ENCODE measurements around the gene EVL.

The EVL gene

GRCh38 chr14:100065111-100065871 lies at the start of gene EVL:
TSS of gene EVL (plus strand) at chr14:100065422. CDS start at chr14:100065501, 79 bp downstream.
- Histone ChIP-seq H3K4me2 (ENCODE audit: low read depth, low read length, poor library complexity, severe bottlenecking) (peak within 1 kb of the TSS; percentile 92), H3K9me2 (replicated peaks; ENCODE audit: low read depth, low read length) (no peaks in the 10 kb centered on the region), H3K9me3 (ENCODE audit: insufficient read depth, low read depth, low read length) (no peaks in the 10 kb centered on the region), H3K79me2 (ENCODE audit: insufficient read depth, low read length) (peaks cover 71% of the 10 kb centered on the region), H3K4me3 (ENCODE audit: low read length, poor library complexity, severe bottlenecking) (peak within 1 kb of the TSS; percentile 77), H3K36me3 (ENCODE audit: insufficient read depth, low read length) (no peaks in the 10 kb centered on the region), H3K4me1 (ENCODE audit: insufficient read depth, low read length, poor library complexity, severe bottlenecking) (peaks cover 81% of the 10 kb centered on the region), H3K27me3 (ENCODE audit: insufficient read depth, low read length, poor library complexity, severe bottlenecking) (no peaks in the 10 kb centered on the region), H4K20me1 (ENCODE audit: insufficient read depth, low read length, poor library complexity, severe bottlenecking) (no peaks in the 10 kb centered on the region), H2AFZ (ENCODE audit: low read length) (no peak within 1 kb of the TSS), H3F3A (ENCODE audit: low read depth) (peaks cover 38% of the 10 kb centered on the region), H3K9ac (ENCODE audit: low read depth, low read length, poor library complexity, severe bottlenecking) (peak within 1 kb of the TSS; percentile 97)
- TF ChIP-seq EZH2phosphoT487 (IDR thresholded peaks at IDR 0.05; ENCODE audit: borderline replicate concordance) (no peak), CTCF (conservative IDR thresholded peaks at IDR 0.05; ENCODE audit: low read length) (peak; percentile 9; the same call in 1 of the 2 replicates)

GRCh38 chr14:100017553-100017952 lies 47.7 kb upstream of the EVL start:
- Histone ChIP-seq H3K9ac (ENCODE audit: low read depth, low read length, poor library complexity, severe bottlenecking) (no peak overlapping the region), H3K27me3 (ENCODE audit: insufficient read depth, low read length, poor library complexity, severe bottlenecking) (no peaks in the 10 kb centered on the region), H3K36me3 (ENCODE audit: insufficient read depth, low read length) (no peaks in the 10 kb centered on the region), H3K4me1 (ENCODE audit: insufficient read depth, low read length, poor library complexity, severe bottlenecking) (peaks cover 56% of the 10 kb centered on the region), H3K4me2 (ENCODE audit: low read depth, low read length, poor library complexity, severe bottlenecking) (no peak overlapping the region), H3K9me3 (ENCODE audit: insufficient read depth, low read depth, low read length) (no peaks in the 10 kb centered on the region), H3K9me2 (replicated peaks; ENCODE audit: low read depth, low read length) (no peaks in the 10 kb centered on the region), H4K20me1 (ENCODE audit: insufficient read depth, low read length, poor library complexity, severe bottlenecking) (peaks cover 33% of the 10 kb centered on the region), H2AFZ (ENCODE audit: low read length) (no peak overlapping the region), H3K79me2 (ENCODE audit: insufficient read depth, low read length) (peaks cover 94% of the 10 kb centered on the region), H3K4me3 (ENCODE audit: low read length, poor library complexity, severe bottlenecking) (no peak overlapping the region), H3F3A (ENCODE audit: low read depth) (no peaks in the 10 kb centered on the region; the same call in 1 of the 2 replicates)
- TF ChIP-seq EZH2phosphoT487 (IDR thresholded peaks at IDR 0.05; ENCODE audit: borderline replicate concordance): no peak

GRCh38 chr14:100018054-100018453 lies 47.2 kb upstream of the EVL start:
- Histone ChIP-seq H3K9ac (ENCODE audit: low read depth, low read length, poor library complexity, severe bottlenecking) (no peak overlapping the region), H3K9me3 (ENCODE audit: insufficient read depth, low read depth, low read length) (no peaks in the 10 kb centered on the region), H3K9me2 (replicated peaks; ENCODE audit: low read depth, low read length) (no peaks in the 10 kb centered on the region), H3K36me3 (ENCODE audit: insufficient read depth, low read length) (no peaks in the 10 kb centered on the region), H3K79me2 (ENCODE audit: insufficient read depth, low read length) (peaks cover 98% of the 10 kb centered on the region), H2AFZ (ENCODE audit: low read length) (no peak overlapping the region), H3F3A (ENCODE audit: low read depth) (no peaks in the 10 kb centered on the region), H3K27me3 (ENCODE audit: insufficient read depth, low read length, poor library complexity, severe bottlenecking) (no peaks in the 10 kb centered on the region), H3K4me3 (ENCODE audit: low read length, poor library complexity, severe bottlenecking) (no peak overlapping the region), H3K4me1 (ENCODE audit: insufficient read depth, low read length, poor library complexity, severe bottlenecking) (peaks cover 56% of the 10 kb centered on the region), H3K4me2 (ENCODE audit: low read depth, low read length, poor library complexity, severe bottlenecking) (no peak overlapping the region), H4K20me1 (ENCODE audit: insufficient read depth, low read length, poor library complexity, severe bottlenecking) (peaks cover 29% of the 10 kb centered on the region)
- TF ChIP-seq CTCF (conservative IDR thresholded peaks at IDR 0.05; ENCODE audit: low read length): no peak
- TF ChIP-seq EZH2phosphoT487 (IDR thresholded peaks at IDR 0.05; ENCODE audit: borderline replicate concordance): no peak

Data from Loucy (cell line).